Urothelium cell line (cell line): ENCODE measurements around the gene CACNG8.
"Not testable (repeated sequence)": the region's sequence is repeated elsewhere in the genome, so short reads cannot be mapped to it uniquely, and the experiment has no call there.

Source experiments
- DNase-seq: peaks from one replicate; pipeline ENCODE4 v3.0.0; 2011; ENCODE audit warnings: low spot score, mixed read lengths
- FAIRE-seq: peaks from 2 replicates; lab custom pipeline; 2011; peaks lifted over from hg19 to GRCh38; lab: Jason Lieb, UNC

Gene CACNG8

GRCh38 chr19:54030895-54031586 is 68.3 kb downstream of the CACNG8 start:
- DNase-seq, result peak; percentile 27

GRCh38 chr19:54035215-54036178 is 72.8 kb downstream of the CACNG8 start:
- DNase-seq (peak; percentile 67), FAIRE-seq (no peak)

More at GRCh38 chr19:54030895-54031586, 68.3 kb downstream of the CACNG8 start:
- no peak for FAIRE-seq

GRCh38 chr19:54036542-54036941 is 73.8 kb downstream of the CACNG8 start:
- not testable (repeated sequence) for DNase-seq, FAIRE-seq
